NCI-H82 treated with DMSO at 0.1 percent for 48 hours (cell line): Measurements from ENCODE around the gene MROH2A.

Experiments used
- DNase-seq: peaks from one replicate; lab custom pipeline; 2025; ENCODE audit not compliant: unreplicated experiment; lab: John Stamatoyannopoulos, UW

The MROH2A gene

DNA sequence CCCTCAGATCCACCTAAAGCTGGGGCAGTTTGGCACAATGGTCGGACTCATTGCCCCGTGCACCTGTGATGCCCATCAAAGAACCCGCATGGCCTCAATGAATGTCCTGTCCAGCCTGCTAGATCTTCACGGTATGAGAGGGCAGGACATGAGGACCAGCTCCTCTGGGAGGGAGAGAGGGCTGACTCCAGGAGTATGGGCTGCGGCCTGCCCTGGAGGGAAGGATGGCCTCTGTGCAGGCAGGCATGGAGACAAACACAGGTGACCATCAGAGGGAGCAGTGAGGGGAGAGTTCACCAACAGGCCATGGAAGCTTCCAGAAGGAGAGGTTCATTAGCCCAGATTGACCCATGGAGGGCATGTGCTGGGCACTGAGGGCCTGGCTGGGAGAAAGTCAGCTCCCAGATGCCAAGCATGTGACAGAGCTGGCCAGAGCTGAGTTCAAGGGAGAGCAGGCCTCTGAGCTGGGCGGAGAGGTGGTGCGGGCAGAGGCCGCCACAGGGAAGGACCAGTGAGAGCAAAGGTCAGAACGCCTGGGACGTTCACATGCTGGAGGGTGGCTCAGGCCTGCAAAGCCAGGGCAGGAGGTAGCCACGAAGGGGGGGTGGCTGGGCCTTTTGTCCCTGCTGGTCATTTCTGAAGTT is 40.0 kb downstream of the MROH2A start:
- DNase-seq = no peak

DNA sequence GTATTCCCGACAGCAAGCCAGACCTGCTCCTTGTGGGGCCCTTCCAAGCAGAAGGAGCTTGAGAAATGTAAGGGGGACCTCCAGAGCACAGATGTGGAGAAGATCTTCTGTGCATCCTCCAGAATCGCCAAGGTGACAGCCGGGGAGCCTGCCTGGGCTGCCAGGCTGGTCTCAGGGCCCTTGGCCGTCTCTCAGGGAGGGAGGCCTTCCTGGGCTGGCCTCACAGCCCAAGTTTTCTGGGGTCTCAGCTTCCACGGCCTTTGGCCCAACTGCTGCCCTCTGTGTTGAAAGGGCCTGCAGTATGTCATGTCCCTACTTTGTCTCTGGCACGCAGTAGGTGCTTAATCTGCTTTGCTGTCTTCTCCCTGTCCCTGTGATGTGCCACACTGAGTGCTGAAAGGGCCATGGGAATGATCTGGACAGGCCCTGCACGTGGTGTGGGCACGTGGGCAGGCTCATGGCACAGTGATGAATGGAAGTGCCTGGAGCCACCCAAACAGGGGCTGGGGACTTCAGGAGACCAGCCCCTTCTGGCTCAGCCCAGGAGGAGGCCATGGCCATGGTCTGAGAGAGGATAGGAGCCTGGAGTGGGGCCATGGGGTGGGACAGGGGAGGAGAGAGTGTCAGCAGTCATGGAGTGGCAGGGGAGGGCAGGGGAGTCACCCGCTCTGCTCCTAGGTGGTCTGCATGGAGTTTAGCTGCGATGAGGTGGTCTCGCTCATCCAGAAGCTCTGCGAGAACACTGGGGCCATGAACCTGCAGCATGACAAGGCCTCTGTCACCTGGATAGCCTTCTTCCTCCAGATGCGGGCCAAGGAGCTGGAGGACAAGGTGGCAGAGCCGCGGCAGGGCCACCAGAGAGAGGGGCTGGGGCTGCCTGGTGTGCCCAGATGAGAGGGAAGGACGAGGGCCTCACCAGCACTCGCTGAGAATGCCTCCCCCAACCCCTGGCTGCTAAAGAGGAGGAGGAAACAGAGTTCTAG is 40.8 kb downstream of the MROH2A start:
- no peak for DNase-seq

DNA sequence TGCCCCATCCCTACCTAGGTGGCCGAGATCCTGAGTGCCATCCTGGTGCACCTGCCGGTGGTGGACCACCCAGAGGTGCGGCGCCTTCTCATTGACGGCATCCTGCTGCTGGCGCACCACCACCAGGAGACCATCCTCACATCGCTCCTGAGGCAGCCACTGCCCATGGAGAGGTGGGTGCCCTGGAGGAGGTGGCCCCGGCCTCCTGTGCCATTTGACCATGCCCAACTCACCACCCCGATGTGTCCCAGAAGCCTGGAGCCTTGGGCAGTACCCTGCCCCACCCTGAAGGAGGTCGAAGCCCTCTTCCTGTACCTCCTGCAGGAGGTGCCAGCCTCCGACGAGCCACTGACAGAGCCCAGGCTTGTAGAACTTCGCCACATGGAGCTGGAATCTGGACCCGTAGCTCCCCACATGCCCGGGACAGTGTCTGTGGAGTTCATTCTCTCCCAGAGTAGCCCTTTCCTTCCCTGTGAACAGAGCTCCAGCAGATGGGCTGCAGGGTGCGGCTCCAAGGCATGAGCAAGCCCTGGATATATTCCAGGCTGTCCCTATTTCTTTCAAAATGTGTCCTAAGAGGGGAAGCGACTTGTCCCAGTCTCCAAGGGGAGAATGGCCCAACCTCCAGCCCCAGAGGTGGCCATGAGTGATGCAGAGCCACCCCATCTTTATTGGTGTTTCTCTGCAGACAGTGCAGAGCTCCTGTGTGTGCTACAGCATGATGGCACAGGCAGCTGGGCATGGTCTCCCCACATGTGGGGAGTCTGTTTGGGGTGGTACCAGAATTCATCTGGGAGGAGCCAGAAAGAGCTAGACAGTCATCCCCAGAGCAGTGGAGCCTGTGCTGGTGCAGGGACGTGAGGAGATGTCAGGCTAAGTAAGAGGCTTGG is 42.0 kb downstream of the MROH2A start:
- DNase-seq = no peak

DNA sequence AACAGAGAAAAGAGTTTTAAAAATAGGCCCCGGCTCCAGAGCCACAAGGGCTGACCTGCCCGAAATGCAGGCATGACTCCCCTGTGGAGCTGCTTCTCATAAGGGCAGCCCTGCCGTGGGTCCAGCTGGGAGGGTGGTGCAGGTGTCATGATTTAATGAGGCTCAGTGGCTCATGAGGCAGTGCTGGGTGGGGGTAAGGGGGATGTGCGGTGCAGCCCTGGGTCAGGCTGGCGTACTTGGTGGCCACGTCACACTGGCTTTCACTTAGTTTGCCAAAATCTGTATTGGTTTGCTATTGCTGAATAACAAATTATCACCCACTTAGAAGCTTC is 42.6 kb downstream of the MROH2A start:
- DNase-seq = no peak

DNA sequence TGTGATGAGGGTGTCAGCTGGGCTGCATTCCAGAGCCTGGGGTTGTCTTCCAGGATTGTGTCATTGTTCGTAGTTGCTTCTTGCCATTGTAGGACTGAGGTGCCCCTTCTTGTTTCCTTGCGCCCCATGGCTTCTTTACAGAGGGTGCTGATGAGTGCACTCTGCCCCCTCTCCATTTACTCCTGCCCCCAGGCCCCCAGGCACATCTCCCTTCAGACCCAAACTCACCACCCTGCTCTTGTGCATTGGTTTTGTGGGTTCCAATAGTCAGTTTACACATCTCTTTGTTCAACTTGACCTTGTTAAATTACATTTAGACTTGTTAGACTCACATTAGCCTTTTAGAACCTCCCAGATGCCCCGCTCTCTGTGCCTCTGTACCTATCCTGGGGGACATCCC is 43.1 kb downstream of the MROH2A start:
- DNase-seq = no peak

DNA sequence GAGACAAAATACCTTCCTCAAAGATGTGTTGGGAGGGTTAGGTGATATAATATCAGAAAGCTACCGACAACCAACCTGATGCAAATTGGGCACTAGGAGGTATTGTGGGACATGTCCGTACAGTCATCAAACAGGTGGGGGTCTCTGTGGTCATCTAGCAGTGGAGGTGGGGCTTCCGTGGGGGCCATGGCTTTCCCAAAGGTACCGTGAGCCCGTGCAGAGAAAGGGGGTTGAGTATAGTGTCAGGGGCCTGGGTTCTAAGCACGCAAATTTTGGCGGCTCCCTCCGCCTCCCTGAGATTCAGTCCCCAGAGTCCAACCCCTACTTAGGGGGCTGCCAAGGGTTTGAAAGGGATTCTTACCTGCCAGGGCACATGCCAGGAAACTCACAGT is 43.6 kb downstream of the MROH2A start:
- DNase-seq = no peak

DNA sequence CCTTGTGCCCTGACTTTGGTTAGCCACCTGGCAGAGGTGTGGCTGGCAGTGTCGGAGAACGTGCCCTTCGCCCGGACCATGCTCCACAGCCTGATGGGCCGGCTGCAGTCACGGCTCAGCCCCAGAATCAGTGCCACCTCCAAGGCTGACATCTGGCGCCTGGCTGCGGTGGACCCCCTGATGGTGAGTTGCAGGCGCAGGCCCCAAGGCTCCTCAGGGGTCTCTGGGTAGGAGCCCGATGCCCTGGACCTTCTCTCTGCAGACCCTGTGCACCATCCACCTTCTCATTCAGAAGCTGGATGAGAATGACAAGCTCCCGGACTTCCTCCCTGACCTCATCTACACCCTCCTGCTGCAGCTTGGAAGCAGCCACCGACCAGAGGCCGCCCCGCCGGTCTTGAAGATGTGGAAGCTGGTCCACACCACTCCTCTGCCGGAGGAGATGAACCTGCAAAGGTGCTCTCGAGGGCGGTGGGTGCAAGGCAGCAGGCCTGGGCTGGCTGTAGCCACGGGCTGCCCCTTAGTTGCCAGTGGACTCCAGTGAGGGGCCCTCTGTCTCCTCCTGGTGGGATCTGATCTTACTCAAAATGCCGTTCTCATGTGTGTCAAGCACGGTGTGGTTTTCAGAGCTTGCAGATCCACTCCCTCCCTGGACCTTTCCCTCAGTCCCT is 44.1 kb downstream of the MROH2A start:
- DNase-seq = no peak

DNA sequence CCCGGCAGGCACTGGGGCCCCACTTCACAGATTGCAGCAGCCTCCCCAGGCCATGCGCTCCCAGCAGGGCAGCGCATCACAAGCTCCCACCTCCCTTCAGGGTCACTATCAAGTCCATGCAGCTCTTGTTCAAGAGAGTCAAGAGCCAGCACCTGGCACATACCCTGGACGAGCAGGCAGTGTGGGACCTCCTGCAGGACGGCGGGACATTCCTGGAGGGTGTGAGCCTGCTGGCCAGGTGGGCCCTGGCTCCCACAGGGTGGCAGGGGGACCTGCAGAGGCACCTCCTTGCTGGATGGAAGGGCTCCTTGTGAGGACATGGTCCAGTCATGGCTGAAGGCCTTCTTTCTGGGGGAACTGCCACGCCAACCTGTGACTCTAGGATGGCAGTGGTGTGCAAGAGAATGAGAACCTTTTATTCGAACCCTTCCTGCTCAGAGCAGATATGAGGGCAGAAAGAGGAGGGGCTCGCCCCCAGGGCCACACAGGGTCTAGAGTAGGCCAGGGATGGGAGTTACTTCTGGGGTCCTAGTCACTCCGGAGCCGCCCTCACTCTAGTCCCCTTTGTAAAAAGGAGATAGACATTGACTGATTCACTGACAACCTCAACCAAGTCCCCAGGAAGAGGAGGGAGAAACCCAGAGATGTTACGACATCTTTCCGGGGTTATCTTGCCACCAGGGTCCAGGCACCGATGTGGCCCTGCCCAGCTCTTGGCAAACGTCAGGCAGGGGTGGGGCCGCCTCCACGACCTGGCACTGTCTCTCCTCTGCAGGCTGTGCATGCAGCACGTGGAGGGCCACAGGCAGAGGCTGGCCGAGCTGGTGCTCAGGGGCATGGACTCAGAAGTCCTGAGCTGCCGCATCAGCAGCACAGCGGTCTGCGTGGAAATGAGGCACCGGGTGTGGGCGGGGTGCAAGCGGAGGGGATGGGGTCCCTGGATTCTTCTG is 44.9 kb downstream of the MROH2A start:
- DNase-seq = no peak

DNA sequence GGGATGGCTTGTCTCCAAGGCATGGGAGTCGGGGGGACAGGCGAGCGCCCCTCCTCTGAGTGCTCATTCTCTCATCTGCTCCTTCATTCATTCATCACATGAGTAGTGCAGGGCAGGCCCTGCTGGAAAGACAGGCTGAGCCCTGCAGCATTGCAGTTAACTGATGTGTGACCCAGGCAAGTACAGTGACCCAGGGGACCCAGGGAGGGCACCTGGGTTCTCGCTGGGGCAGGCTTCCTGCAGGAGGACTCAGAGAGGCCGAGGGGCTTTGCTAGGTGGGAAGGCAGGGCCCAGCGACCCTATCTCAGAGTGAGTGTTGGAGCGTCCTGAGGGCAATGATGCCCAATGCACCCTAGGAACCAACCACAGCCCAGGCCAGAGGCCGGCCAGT is 45.6 kb downstream of the MROH2A start:
- no peak for DNase-seq

DNA sequence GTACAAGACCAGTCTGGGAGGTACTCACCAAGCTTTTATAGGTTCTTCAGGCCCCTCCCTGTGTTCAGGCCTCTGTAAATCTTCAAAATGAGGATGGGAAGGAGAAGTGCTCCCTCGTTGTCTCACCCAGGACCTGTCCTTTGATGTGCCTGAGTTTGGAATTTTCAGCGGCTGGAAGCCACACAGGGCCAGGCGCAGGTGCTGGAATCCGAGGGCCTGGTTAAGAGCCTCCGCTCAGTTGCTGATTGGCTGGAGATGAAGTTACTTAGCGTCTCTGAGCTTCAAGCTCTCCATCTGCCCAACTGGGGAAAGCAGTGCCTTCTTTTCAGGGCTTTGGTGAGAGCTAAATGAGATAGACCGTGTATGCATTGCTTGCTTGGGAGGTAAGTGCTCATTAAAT is 46.2 kb downstream of the MROH2A start:
- DNase-seq = no peak

DNA sequence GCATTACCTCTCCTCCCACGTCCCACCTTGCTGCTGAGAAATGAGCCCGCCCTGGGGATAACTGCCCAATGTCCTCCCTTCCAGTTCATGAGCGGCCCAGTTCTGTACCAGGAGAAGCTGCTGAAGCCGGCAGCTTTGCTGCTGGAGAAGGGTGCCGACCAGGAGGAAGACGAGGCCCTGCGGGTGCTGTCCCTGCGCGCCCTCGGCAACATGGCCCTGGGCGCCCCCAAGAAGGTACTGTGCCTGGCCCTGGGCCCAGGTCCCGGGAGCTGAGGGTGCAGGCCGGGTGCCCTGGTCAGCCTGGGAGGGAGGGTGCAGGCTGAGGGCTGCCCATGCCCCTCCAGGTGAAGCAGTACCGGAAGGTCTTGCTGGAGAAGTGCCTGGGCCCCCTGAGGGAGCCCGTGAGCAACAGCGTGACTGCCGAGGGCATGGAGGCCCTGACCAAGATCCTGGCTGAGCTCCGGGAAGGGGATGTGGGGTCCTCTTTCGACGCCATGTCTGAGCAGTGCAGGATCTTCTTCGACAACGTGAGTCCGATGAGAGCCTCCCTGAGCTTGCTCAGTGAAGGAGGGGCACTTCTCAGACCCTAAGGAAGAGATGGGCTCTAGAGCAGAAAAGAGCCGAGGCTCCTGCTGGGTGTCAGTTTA is 50.5 kb downstream of the MROH2A start:
- DNase-seq = no peak

DNA sequence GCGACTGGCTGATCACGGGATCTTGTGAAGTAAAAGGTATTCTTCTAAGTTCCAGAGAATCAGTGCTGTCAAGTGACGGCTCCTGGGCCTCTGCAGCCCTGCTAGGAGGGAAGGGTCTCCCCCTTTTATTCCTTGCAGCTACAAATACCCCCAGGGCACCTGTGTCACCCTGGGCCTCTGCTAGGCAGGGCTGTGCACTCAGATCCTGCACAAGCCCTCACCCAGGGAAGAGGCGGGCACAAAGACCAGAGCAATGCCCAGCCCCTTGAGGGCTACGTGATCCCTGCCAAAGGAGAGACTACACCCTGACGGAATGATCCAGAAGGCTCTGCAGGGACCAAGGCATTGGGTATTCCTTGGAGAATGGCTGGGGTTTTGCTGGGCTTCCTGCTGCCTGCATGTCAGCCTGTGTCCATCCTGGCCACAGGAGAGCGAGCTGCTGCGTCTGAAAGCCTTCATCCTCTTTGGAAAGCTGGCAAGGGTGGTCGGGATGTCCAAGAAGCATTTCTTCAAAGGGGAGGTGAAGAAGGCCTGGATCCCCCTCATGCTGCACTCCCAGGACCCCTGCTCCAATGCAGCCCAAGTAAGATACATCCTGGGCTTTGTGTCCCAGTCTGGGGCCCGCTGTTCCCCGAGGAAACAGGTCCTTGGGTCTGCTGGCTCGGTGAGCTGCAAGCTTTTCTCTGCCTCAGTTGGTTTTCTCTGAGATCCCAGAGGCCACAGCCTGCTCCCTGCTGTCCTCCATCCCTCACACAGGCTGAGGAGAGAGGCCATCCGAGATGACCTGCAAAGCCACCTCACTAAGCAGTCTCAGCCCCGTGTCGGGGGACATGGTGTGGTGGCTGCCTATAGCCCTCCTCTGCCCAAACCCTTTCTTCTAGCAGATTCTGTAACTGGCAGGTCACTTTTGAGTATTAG is 51.3 kb downstream of the MROH2A start:
- DNase-seq = no peak

DNA sequence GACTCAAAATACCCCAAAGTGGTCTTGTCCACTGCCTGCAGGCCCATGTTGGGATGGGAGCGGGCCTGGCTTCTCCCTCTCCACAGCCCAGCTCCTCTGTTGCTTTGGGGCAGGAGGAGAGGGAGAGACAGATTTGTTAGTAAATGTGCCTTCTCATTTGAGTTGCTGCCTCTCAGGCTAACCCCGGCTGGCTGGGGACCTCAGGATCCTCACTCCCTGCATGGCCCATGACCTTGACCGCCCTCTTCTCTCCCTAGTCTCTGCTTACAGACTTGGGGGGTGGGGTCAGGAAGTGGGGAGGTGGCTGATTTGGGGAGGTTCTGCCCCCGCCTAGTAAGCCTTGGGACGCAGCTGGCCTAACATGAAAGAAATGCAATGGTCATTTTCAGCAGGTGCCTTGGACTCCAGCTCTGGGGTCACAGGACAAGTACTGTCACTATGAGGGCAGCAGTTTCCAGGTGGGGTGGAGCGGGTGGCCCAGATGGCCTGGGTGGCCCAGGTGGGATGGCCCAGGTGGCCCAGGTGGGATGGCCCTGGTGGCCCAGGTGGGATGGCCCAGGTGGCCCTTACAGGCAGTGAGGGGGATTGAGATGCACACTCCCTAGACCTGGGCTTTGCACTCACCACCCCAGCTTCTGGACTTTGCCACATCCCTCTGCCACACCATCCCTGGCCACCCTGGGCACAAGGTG is 52.1 kb downstream of the MROH2A start:
- no peak for DNase-seq

DNA sequence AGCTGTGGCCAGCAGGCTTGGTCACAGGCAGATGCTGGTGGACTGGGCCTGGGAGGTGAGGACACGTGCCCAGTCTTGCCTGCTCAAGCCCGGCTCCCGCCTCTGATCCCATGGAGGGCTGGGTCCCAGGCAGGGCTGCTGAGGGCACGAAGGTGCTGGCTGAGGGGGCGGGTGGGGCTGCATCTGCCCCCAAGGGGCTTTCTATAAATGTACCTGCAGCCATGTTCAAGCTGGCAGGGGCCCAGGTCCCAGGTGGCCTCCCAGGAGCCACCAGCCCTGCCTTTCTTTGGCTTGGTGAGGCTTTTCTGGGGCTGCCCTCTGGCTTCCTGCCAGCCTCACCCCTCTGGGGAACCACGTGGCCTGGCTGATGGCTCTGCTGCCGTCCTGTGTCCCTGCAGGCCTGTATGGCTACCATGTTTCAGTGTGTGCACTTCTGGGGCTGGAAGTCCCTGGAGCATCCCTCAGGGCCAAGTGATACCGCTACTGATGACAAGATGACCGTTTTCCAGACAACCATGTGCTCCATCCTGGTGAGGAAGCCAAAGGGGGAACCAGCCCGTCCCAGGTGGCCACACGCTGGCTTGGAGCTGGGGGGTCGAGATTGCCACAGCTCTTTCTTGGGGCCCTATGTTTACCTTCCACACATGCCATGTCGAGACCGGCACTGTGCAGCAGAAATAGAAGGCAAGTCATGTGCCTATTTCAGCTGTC is 53.0 kb downstream of the MROH2A start:
- DNase-seq = no peak

DNA sequence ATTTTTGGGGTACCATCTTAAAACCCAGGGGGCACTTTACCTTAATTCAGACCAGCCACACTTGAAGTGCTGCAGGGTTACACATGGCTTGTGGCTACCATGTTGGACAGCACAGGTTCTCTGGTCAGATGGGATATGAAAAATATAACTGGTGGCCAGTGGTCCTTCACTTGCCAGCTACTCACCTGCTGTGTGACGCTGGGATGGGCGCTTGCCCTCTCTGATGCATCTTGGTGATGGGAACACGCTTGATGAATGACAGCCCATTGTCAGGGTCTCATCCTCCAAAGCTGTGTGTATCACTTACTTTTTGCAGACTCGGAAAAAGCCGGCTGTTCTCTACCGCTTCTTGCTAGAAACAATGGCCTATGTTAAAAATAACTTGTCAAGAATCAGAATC is 53.7 kb downstream of the MROH2A start:
- DNase-seq = no peak

DNA sequence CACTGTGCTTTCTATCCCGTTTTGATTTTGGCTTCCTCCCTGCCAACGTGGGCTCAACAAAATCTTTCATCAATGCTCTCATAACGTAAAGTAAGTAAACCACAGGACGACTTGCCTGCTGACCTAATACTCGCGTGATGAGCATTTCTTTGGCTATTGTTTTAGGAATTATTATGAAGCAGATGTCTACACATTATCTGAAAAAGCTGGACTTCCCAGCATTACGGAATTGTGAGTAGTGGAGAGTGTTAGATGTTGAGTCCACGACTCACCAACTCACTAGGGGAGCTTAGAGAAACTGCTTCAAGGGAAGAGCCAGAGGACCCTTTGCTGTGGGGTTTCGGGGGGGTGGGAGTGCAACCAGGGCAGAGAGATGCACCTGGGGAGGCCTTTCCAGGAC is 54.3 kb downstream of the MROH2A start:
- no peak for DNase-seq

DNA sequence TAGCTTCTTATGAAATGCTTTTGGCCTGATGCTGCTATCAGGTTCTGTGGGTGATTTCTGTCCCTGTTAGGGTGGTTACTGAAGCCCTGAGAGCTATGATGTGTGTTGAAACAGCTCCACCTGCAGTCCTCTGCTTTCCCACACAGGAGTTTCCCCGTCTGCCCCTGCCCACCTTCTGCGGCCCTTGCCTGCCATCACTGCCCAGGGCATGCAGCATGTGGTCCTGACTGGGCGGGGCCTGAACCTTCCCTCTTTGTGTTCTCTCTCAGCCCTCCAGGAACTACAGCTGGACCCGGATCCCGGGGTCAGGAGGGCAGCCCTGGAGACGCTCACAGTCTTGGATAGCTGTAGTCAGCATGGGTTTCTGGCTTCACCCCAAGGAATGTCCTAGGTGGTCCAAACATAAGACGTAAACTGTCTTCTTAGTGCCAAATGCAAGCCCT is 54.8 kb downstream of the MROH2A start:
- peak; percentile 65 for DNase-seq
